ENCODE results near the gene MITF. TPM values are rescaled to one million over a fixed set of nuclear protein-coding genes. Genes with fewer than 3 reads are reported as not detected.

Gene MITF
- total RNA-seq, 1 donor from 2014 or later = 6.0 TPM

- H3K4me3 ChIP-seq (ENCODE audit: insufficient read depth, low read depth, low read length) = no peak overlapping the region
- FAIRE-seq (no peak), DNase-seq (ENCODE audit: low read depth) (no peak)
- H3K27me3 Mint-ChIP-seq (ENCODE audit: low read depth, unreplicated experiment) = peaks cover 2% of the 10 kb centered on the region
- H3K4me1 ChIP-seq (ENCODE audit: insufficient read depth, low read length) = no peaks in the 10 kb centered on the region
- H3K4me3 Mint-ChIP-seq (ENCODE audit: unreplicated experiment) = no peak overlapping the region
- H3K27me3 ChIP-seq (ENCODE audit: insufficient read depth, low read length) = no peaks in the 10 kb centered on the region
- H3K4me1 Mint-ChIP-seq (ENCODE audit: low read depth, unreplicated experiment) = peaks cover 2% of the 10 kb centered on the region
- TF ChIP-seq EZH2 (IDR thresholded peaks at IDR 0.05; ENCODE audit: insufficient read depth, low read length) (no peak), CTCF (IDR thresholded peaks at IDR 0.05; ENCODE audit: insufficient read depth, low read depth, low read length) (no peak)
- H3K27ac Mint-ChIP-seq (ENCODE audit: unreplicated experiment) = no peak overlapping the region
- H3K79me2 ChIP-seq (ENCODE audit: insufficient read depth, low read length) = no peaks in the 10 kb centered on the region
- H2AFZ ChIP-seq (ENCODE audit: low read depth, low read length) = no peak overlapping the region
- no peaks in the 10 kb centered on the region for H3K36me3 ChIP-seq (ENCODE audit: insufficient read depth, low read length)
- no peak overlapping the region for H3K27ac ChIP-seq (ENCODE audit: low read depth, low read length)
- no peak overlapping the region for H3K9ac ChIP-seq (ENCODE audit: low read length)
- H4K20me1 ChIP-seq (ENCODE audit: insufficient read depth, low read length) = no peaks in the 10 kb centered on the region
- no peaks in the 10 kb centered on the region for H3K9me3 ChIP-seq (ENCODE audit: insufficient read depth, low read depth, low read length)
- no peak overlapping the region for H3K4me2 ChIP-seq (ENCODE audit: low read length)
- no peaks in the 10 kb centered on the region for H3K36me3 Mint-ChIP-seq (ENCODE audit: low read depth, unreplicated experiment)
- peaks cover 4% of the 10 kb centered on the region for H3K9me3 Mint-ChIP-seq (ENCODE audit: unreplicated experiment)
Measured at GRCh38 chr3:69986419-69986818, 247.2 kb downstream of the MITF start.

- TF ChIP-seq EZH2 (IDR thresholded peaks at IDR 0.05; ENCODE audit: insufficient read depth, low read length) = no peak
- no peak for TF ChIP-seq CTCF (IDR thresholded peaks at IDR 0.05; ENCODE audit: insufficient read depth, low read depth, low read length)
- peaks cover 5% of the 10 kb centered on the region for H3K4me1 Mint-ChIP-seq (ENCODE audit: low read depth, unreplicated experiment)
- H3K4me1 ChIP-seq (ENCODE audit: insufficient read depth, low read length) = no peaks in the 10 kb centered on the region
Measured at GRCh38 chr3:69987833-69988232, 248.6 kb downstream of the MITF start.

GRCh38 chr3:69993757-69994156 lies 254.5 kb downstream of the MITF start:
- H3K36me3 Mint-ChIP-seq (ENCODE audit: low read depth, unreplicated experiment) = no peaks in the 10 kb centered on the region
- no peak overlapping the region for H3K4me3 Mint-ChIP-seq (ENCODE audit: unreplicated experiment)
- H3K36me3 ChIP-seq (ENCODE audit: insufficient read depth, low read length) = no peaks in the 10 kb centered on the region
- H3K4me1 Mint-ChIP-seq (ENCODE audit: low read depth, unreplicated experiment) = peaks cover 5% of the 10 kb centered on the region
- no peaks in the 10 kb centered on the region for H3K27me3 Mint-ChIP-seq (ENCODE audit: low read depth, unreplicated experiment)
- H3K4me2 ChIP-seq (ENCODE audit: low read length) = no peak overlapping the region
- no peaks in the 10 kb centered on the region for H3K9me3 ChIP-seq (ENCODE audit: insufficient read depth, low read depth, low read length)
- H3K9me3 Mint-ChIP-seq (ENCODE audit: unreplicated experiment) = peaks cover 4% of the 10 kb centered on the region
- no peak overlapping the region for H3K4me3 ChIP-seq (ENCODE audit: insufficient read depth, low read depth, low read length)
- H3K79me2 ChIP-seq (ENCODE audit: insufficient read depth, low read length) = no peaks in the 10 kb centered on the region
- no peak overlapping the region for H3K9ac ChIP-seq (ENCODE audit: low read length)
- no peak for DNase-seq (ENCODE audit: low read depth)
- H3K27ac ChIP-seq (ENCODE audit: low read depth, low read length) = no peak overlapping the region
- no peak overlapping the region for H2AFZ ChIP-seq (ENCODE audit: low read depth, low read length)
- no peak for FAIRE-seq
- H3K27me3 ChIP-seq (ENCODE audit: insufficient read depth, low read length) = no peaks in the 10 kb centered on the region
- no peaks in the 10 kb centered on the region for H3K4me1 ChIP-seq (ENCODE audit: insufficient read depth, low read length)
- H3K27ac Mint-ChIP-seq (ENCODE audit: unreplicated experiment) = no peak overlapping the region
- H4K20me1 ChIP-seq (ENCODE audit: insufficient read depth, low read length) = no peaks in the 10 kb centered on the region
- TF ChIP-seq EZH2 (IDR thresholded peaks at IDR 0.05; ENCODE audit: insufficient read depth, low read length) (no peak), CTCF (IDR thresholded peaks at IDR 0.05; ENCODE audit: insufficient read depth, low read depth, low read length) (no peak)

More at GRCh38 chr3:69987833-69988232, 248.6 kb downstream of the MITF start:
- H3K4me3 Mint-ChIP-seq (ENCODE audit: unreplicated experiment) = no peak overlapping the region
- peaks cover 2% of the 10 kb centered on the region for H3K27me3 Mint-ChIP-seq (ENCODE audit: low read depth, unreplicated experiment)
- no peaks in the 10 kb centered on the region for H3K36me3 ChIP-seq (ENCODE audit: insufficient read depth, low read length)
- H3K27me3 ChIP-seq (ENCODE audit: insufficient read depth, low read length) = no peaks in the 10 kb centered on the region
- H3K9me3 Mint-ChIP-seq (ENCODE audit: unreplicated experiment) = peaks cover 4% of the 10 kb centered on the region
- no peak overlapping the region for H3K4me2 ChIP-seq (ENCODE audit: low read length)
- no peaks in the 10 kb centered on the region for H4K20me1 ChIP-seq (ENCODE audit: insufficient read depth, low read length)
- H3K9me3 ChIP-seq (ENCODE audit: insufficient read depth, low read depth, low read length) = no peaks in the 10 kb centered on the region
- H3K79me2 ChIP-seq (ENCODE audit: insufficient read depth, low read length) = no peaks in the 10 kb centered on the region
- H3K9ac ChIP-seq (ENCODE audit: low read length) = no peak overlapping the region
- H2AFZ ChIP-seq (ENCODE audit: low read depth, low read length) = no peak overlapping the region
- no peak for FAIRE-seq
- no peak overlapping the region for H3K27ac Mint-ChIP-seq (ENCODE audit: unreplicated experiment)
- H3K27ac ChIP-seq (ENCODE audit: low read depth, low read length) = no peak overlapping the region
- DNase-seq (ENCODE audit: low read depth) = no peak
- H3K4me3 ChIP-seq (ENCODE audit: insufficient read depth, low read depth, low read length) = no peak overlapping the region
- no peaks in the 10 kb centered on the region for H3K36me3 Mint-ChIP-seq (ENCODE audit: low read depth, unreplicated experiment)
